ENCODE results near the gene DMBT1.

The DMBT1 gene

DNA sequence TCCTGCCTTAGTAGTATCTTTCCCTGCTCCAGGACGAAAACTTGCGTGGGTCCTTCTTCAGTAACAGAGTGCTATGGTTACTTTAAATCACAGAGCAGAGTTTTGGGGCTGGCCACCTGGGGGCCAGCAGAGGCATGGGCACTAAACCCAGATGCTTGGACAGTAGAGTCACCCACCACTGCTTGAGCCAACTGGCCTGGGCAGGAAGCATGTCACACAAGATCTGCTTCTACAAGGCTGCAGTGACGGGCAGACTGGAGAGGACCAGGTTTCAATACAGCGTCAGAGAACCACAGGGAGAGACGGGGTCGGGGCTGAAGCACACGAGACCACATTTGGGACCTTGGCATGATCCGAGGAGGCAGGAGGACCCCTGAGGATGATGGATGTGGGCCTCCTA is 14.3 kb upstream of the DMBT1 start:
- Histone ChIP-seq H3K4me2 (ENCODE audit: low read length) (no peak overlapping the region), H3K9ac (ENCODE audit: low read length) (no peak overlapping the region), H3K79me2 (ENCODE audit: low read length) (no peaks in the 10 kb centered on the region), H3K9me3 (ENCODE audit: insufficient read depth, low read length) (no peaks in the 10 kb centered on the region), H3K27me3 (ENCODE audit: low read depth, low read length) (no peaks in the 10 kb centered on the region), H3K36me3 (replicated peaks; ENCODE audit: low read depth, low read length) (no peaks in the 10 kb centered on the region), H2AFZ (ENCODE audit: low read depth, low read length) (no peak overlapping the region), H3K4me3 (ENCODE audit: low read length) (no peak overlapping the region), H4K20me1 (ENCODE audit: insufficient read depth, low read length) (no peaks in the 10 kb centered on the region), H3K4me1 (ENCODE audit: low read length) (no peaks in the 10 kb centered on the region), H3K27ac (ENCODE audit: low read length) (no peak overlapping the region)
- TF ChIP-seq, protein P1, sequence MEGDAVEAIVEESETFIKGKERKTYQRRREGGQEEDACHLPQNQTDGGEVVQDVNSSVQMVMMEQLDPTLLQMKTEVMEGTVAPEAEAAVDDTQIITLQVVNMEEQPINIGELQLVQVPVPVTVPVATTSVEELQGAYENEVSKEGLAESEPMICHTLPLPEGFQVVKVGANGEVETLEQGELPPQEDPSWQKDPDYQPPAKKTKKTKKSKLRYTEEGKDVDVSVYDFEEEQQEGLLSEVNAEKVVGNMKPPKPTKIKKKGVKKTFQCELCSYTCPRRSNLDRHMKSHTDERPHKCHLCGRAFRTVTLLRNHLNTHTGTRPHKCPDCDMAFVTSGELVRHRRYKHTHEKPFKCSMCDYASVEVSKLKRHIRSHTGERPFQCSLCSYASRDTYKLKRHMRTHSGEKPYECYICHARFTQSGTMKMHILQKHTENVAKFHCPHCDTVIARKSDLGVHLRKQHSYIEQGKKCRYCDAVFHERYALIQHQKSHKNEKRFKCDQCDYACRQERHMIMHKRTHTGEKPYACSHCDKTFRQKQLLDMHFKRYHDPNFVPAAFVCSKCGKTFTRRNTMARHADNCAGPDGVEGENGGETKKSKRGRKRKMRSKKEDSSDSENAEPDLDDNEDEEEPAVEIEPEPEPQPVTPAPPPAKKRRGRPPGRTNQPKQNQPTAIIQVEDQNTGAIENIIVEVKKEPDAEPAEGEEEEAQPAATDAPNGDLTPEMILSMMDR (IDR thresholded peaks at IDR 0.05; ENCODE audit: low read depth, low read length) = no peak
- no peak for TF ChIP-seq EZH2phosphoT487 (IDR thresholded peaks at IDR 0.05; ENCODE audit: low read depth)

DNA sequence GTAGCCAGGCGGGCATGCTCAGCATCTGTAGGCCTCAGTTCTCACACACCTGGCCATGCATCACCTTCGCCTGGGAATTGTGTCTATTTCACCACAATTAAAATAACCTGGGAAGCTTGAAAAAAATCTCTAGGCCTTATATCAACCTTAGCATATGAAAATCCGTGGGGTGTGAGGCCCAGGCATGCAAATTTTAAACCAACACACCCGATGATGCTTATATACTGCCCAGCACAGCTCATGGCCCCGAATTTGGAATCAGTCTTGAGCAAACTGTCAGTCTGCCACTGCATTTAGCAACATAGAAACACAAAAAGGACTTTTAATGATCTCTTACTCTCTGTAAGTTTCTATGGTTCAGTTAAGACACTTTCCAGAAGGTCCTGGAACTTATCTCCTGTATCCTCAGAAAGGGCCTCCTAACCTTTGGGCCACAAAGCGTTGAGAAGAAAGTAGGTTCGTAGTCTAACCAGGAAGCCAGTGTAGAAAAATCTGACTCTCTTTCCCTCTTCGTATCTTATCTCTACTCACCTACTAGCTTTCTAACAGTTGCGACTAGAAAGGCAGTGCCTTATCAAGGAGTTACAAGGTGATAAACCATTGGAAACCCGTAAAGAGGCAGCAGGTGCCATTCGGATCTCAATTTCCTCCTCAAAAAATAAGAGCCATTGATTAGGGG is 12.0 kb upstream of the DMBT1 start:
- no peak for TF ChIP-seq EZH2phosphoT487 (IDR thresholded peaks at IDR 0.05; ENCODE audit: low read depth)
- TF ChIP-seq, protein P1 (IDR thresholded peaks at IDR 0.05; ENCODE audit: low read depth, low read length) = no peak
- Histone ChIP-seq H2AFZ (ENCODE audit: low read depth, low read length) (no peak overlapping the region), H3K36me3 (replicated peaks; ENCODE audit: low read depth, low read length) (no peaks in the 10 kb centered on the region), H3K4me3 (ENCODE audit: low read length) (no peak overlapping the region), H3K4me2 (ENCODE audit: low read length) (no peak overlapping the region), H3K9ac (ENCODE audit: low read length) (no peak overlapping the region), H3K27me3 (ENCODE audit: low read depth, low read length) (no peaks in the 10 kb centered on the region), H3K9me3 (ENCODE audit: insufficient read depth, low read length) (no peaks in the 10 kb centered on the region), H3K4me1 (ENCODE audit: low read length) (no peaks in the 10 kb centered on the region), H4K20me1 (ENCODE audit: insufficient read depth, low read length) (no peaks in the 10 kb centered on the region), H3K27ac (ENCODE audit: low read length) (no peak overlapping the region), H3K79me2 (ENCODE audit: low read length) (no peaks in the 10 kb centered on the region)

DNA sequence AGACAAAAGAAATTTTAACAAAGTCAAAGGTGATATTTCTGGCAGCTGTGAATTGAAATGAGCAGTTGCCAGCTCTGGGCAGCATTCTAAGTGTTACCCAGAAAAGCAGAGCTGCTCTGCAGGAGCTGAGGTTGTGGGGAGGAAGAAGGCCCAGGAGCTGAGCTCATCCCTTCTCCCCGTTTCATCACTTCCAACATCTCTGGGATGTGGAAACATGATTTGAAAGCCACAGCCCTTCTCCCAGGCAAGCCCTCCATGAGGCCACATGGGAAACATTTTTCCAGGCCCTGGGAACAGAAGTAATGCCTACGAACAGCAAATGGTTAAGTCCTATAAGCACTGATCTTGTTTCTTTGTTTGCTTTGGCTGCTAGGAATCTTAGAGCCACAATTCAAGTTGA is 10.9 kb upstream of the DMBT1 start:
- H4K20me1 ChIP-seq (ENCODE audit: insufficient read depth, low read length) = no peaks in the 10 kb centered on the region
- H3K4me3 ChIP-seq (ENCODE audit: low read length) = no peak overlapping the region
- no peaks in the 10 kb centered on the region for H3K9me3 ChIP-seq (ENCODE audit: insufficient read depth, low read length)
- H3K79me2 ChIP-seq (ENCODE audit: low read length) = no peaks in the 10 kb centered on the region
- H3K36me3 ChIP-seq (replicated peaks; ENCODE audit: low read depth, low read length) = no peaks in the 10 kb centered on the region
- no peak overlapping the region for H2AFZ ChIP-seq (ENCODE audit: low read depth, low read length)
- no peak for TF ChIP-seq EZH2phosphoT487 (IDR thresholded peaks at IDR 0.05; ENCODE audit: low read depth)
- TF ChIP-seq, protein P1 (IDR thresholded peaks at IDR 0.05; ENCODE audit: low read depth, low read length) = no peak
- no peaks in the 10 kb centered on the region for H3K4me1 ChIP-seq (ENCODE audit: low read length)
- no peak overlapping the region for H3K4me2 ChIP-seq (ENCODE audit: low read length)
- H3K27me3 ChIP-seq (ENCODE audit: low read depth, low read length) = no peaks in the 10 kb centered on the region
- H3K27ac ChIP-seq (ENCODE audit: low read length) = no peak overlapping the region
- H3K9ac ChIP-seq (ENCODE audit: low read length) = no peak overlapping the region

DNA sequence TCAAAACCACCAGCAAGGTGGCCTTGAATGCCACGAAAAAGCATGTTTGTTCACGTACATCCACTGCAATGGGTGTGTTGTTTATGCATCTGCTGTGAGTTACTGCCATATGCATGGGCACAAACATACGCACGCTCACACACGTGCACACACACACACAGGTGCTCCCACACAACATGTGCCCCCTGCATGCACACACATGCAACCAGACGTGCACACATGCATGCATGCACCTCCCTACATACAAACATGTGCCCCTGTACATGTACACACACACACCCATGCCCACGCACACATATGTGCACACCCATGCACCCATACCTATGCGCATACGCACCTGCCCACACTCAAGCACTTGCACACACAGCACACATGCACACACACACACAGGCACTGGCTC is 10.1 kb upstream of the DMBT1 start:
- no peak overlapping the region for H3K27ac ChIP-seq (ENCODE audit: low read length)
- no peak overlapping the region for H3K4me2 ChIP-seq (ENCODE audit: low read length)
- no peaks in the 10 kb centered on the region for H3K79me2 ChIP-seq (ENCODE audit: low read length)
- no peak overlapping the region for H2AFZ ChIP-seq (ENCODE audit: low read depth, low read length)
- no peak overlapping the region for H3K9ac ChIP-seq (ENCODE audit: low read length)
- no peaks in the 10 kb centered on the region for H3K9me3 ChIP-seq (ENCODE audit: insufficient read depth, low read length)
- no peak for TF ChIP-seq EZH2phosphoT487 (IDR thresholded peaks at IDR 0.05; ENCODE audit: low read depth)
- TF ChIP-seq, protein P1 (IDR thresholded peaks at IDR 0.05; ENCODE audit: low read depth, low read length) = no peak
- 0 out of 2 replicates have a peak, but pooled peaks cover 2% of the 10 kb centered on the region for H3K27me3 ChIP-seq (ENCODE audit: low read depth, low read length)
- no peak overlapping the region for H3K4me3 ChIP-seq (ENCODE audit: low read length)
- H4K20me1 ChIP-seq (ENCODE audit: insufficient read depth, low read length) = no peaks in the 10 kb centered on the region
- H3K4me1 ChIP-seq (ENCODE audit: low read length) = no peaks in the 10 kb centered on the region
- H3K36me3 ChIP-seq (replicated peaks; ENCODE audit: low read depth, low read length) = no peaks in the 10 kb centered on the region

All from OCI-LY3 (cell line).